ENCODE data around the gene C10orf90.

Gene C10orf90

GRCh38 chr10:126670056-126670894, at the start of gene C10orf90:
C10orf90 (minus strand) TSS chr10:126670693; CDS start chr10:126670480, 213 bp downstream.
- DNase-seq = no peak

GRCh38 chr10:126716366-126716765, 45.9 kb upstream of the C10orf90 start:
- no peak for DNase-seq

GRCh38 chr10:126713594-126713993, 43.1 kb upstream of the C10orf90 start:
- no peak for DNase-seq

GRCh38 chr10:126712681-126713080, 42.2 kb upstream of the C10orf90 start:
- no peak for DNase-seq

- no peak for DNase-seq
Observed at GRCh38 chr10:126705951-126706565, 35.6 kb upstream of the C10orf90 start.

- no peak for DNase-seq
Observed at GRCh38 chr10:126705131-126705530, 34.6 kb upstream of the C10orf90 start.

- no peak for DNase-seq
Observed at GRCh38 chr10:126704649-126705048, 34.2 kb upstream of the C10orf90 start.

GRCh38 chr10:126702181-126702580, 31.7 kb upstream of the C10orf90 start:
- DNase-seq = no peak

GRCh38 chr10:126701526-126701925, 31.0 kb upstream of the C10orf90 start:
- DNase-seq = no peak

- DNase-seq = no peak
Observed at GRCh38 chr10:126696684-126697083, 26.2 kb upstream of the C10orf90 start.

- no peak for DNase-seq
Observed at GRCh38 chr10:126691456-126691855, 21.0 kb upstream of the C10orf90 start.

- no peak for DNase-seq
Observed at GRCh38 chr10:126690534-126690933, 20.0 kb upstream of the C10orf90 start.

- no peak for DNase-seq
Observed at GRCh38 chr10:126689461-126689994, 19.0 kb upstream of the C10orf90 start.

GRCh38 chr10:126687121-126687606, 16.7 kb upstream of the C10orf90 start:
- DNase-seq = no peak

- no peak for DNase-seq
Observed at GRCh38 chr10:126686719-126687118, 16.2 kb upstream of the C10orf90 start.

- no peak for DNase-seq
Observed at GRCh38 chr10:126686268-126686667, 15.8 kb upstream of the C10orf90 start.

GRCh38 chr10:126685756-126686155, 15.3 kb upstream of the C10orf90 start:
- no peak for DNase-seq

GRCh38 chr10:126684171-126684745, 13.8 kb upstream of the C10orf90 start:
- no peak for DNase-seq

GRCh38 chr10:126683466-126683865, 13.0 kb upstream of the C10orf90 start:
- DNase-seq = no peak

- no peak for DNase-seq
Observed at GRCh38 chr10:126675656-126676438, 5.4 kb upstream of the C10orf90 start.

GRCh38 chr10:126674741-126675515, 4.4 kb upstream of the C10orf90 start:
- DNase-seq = no peak

- no peak for DNase-seq
Observed at GRCh38 chr10:126673565-126673964, 3.1 kb upstream of the C10orf90 start.

Measured in NCI-H226 (cell line).